OCI-LY3 (cell line): ENCODE results near the gene ACKR3.

ENCODE experiments used
- H2AFZ ChIP-seq: fragments of 200-600, 300-600 bp; shearing (Covaris generic); 2 replicates; pipeline ENCODE4 v1.6.0; 2014; ENCODE audit warnings: antibody characterized with exemption, low read depth, low read length
- H3K27ac ChIP-seq: fragments of 200-600, 300-600 bp; sonication (generic); 2 replicates; pipeline ENCODE4 v1.5.1; 2014; ENCODE audit warnings: mild to moderate bottlenecking, low read length, moderate library complexity, mixed read lengths
- H3K27me3 ChIP-seq: fragments of 200-600, 300-600 bp; sonication (generic); 2 replicates; pipeline ENCODE4 v1.6.1; 2014; ENCODE audit warnings: low read depth, low read length, mixed read lengths
- H3K36me3 ChIP-seq: fragments of 200-600, 300-600 bp; sonication (generic); replicated peaks from 2 replicates; pipeline ENCODE3; 2014; ENCODE audit warnings: low read depth, low read length, mixed read lengths
- H3K4me1 ChIP-seq: fragments of 300-600, 200-600 bp; sonication (generic); 2 replicates; pipeline ENCODE4 v1.6.1; 2014; ENCODE audit warnings: low read length, mixed read lengths
- H3K4me2 ChIP-seq: fragments of 200-600, 300-600 bp; sonication (generic); 2 replicates; pipeline ENCODE4 v1.6.1; 2014; ENCODE audit warnings: low read length, mixed read lengths
- H3K4me3 ChIP-seq: fragments of 300-600, 200-600 bp; sonication (generic); 2 replicates; pipeline ENCODE4 v1.5.1; 2014; ENCODE audit warnings: antibody characterized with exemption, mild to moderate bottlenecking, low read length, moderate library complexity
- H3K79me2 ChIP-seq: fragments of 300-600, 200-600 bp; shearing (Covaris generic); 2 replicates; pipeline ENCODE4 v1.6.1; 2014; ENCODE audit warnings: mild to moderate bottlenecking, low read length, mixed read lengths
- H3K9ac ChIP-seq: fragments of 300-600, 200-600 bp; shearing (Covaris generic); 2 replicates; pipeline ENCODE4 v1.6.0; 2014; ENCODE audit warnings: mild to moderate bottlenecking, low read length, moderate library complexity
- H3K9me3 ChIP-seq: fragments of 200-600, 300-600 bp; shearing (Covaris generic); 2 replicates; pipeline ENCODE4 v1.6.1; 2014; ENCODE audit warnings: low read length, mixed read lengths; ENCODE audit not compliant: insufficient read depth
- H4K20me1 ChIP-seq: fragments of 200-600, 300-600 bp; sonication (generic); 2 replicates; pipeline ENCODE4 v1.6.1; 2016; ENCODE audit warnings: low read length, mixed read lengths; ENCODE audit not compliant: insufficient read depth
- CTCF ChIP-seq: fragments of 200-600, 300-600 bp; sonication (generic); IDR thresholded peaks from 2 replicates; pipeline ENCODE4 v1.5.1; 2014; ENCODE audit warnings: antibody characterized with exemption, low read length, low read depth
- EZH2phosphoT487 ChIP-seq: fragments of 200-600 bp; shearing (Covaris generic); IDR thresholded peaks from 2 replicates; pipeline ENCODE4 v1.6.1; 2018; ENCODE audit warnings: antibody characterized with exemption, mixed run types, low read depth

Gene ACKR3

GRCh38 chr2:236536727-236537398 is 32.8 kb upstream of the ACKR3 start:
- no peak overlapping the region; the same call in 1 of the 2 replicates for H2AFZ ChIP-seq
- H3K9me3 ChIP-seq, result no peaks in the 10 kb centered on the region
- no peak overlapping the region for H3K4me3 ChIP-seq
- no peaks in the 10 kb centered on the region for H3K27me3 ChIP-seq
- H3K9ac ChIP-seq, result no peak overlapping the region
- no peak overlapping the region for H3K27ac ChIP-seq
- H4K20me1 ChIP-seq, result no peaks in the 10 kb centered on the region
- TF ChIP-seq CTCF (no peak), EZH2phosphoT487 (no peak)
- H3K36me3 ChIP-seq, result peaks cover under 1% of the 10 kb centered on the region
- no peaks in the 10 kb centered on the region for H3K79me2 ChIP-seq
- H3K4me1 ChIP-seq, result peaks cover 22% of the 10 kb centered on the region
- peak overlapping the region; percentile 14; the same call in 1 of the 2 replicates for H3K4me2 ChIP-seq

- Histone ChIP-seq H3K79me2 (no peaks in the 10 kb centered on the region), H4K20me1 (no peaks in the 10 kb centered on the region), H3K4me2 (peak overlapping the region; percentile 19), H3K4me3 (no peak overlapping the region), H2AFZ (no peak overlapping the region), H3K9me3 (no peaks in the 10 kb centered on the region), H3K27me3 (no peaks in the 10 kb centered on the region), H3K27ac (no peak overlapping the region), H3K36me3 (peaks cover 3% of the 10 kb centered on the region), H3K4me1 (peaks cover 22% of the 10 kb centered on the region), H3K9ac (no peak overlapping the region)
- TF ChIP-seq CTCF (no peak), EZH2phosphoT487 (no peak)
Observed at GRCh38 chr2:236538242-236538641, 31.4 kb upstream of the ACKR3 start.

GRCh38 chr2:236541008-236541562 is 28.5 kb upstream of the ACKR3 start:
- H3K4me3 ChIP-seq, result no peak overlapping the region
- no peaks in the 10 kb centered on the region for H4K20me1 ChIP-seq
- TF ChIP-seq CTCF, result no peak
- no peak for TF ChIP-seq EZH2phosphoT487
- H3K27me3 ChIP-seq, result no peaks in the 10 kb centered on the region
- peaks cover 41% of the 10 kb centered on the region for H3K4me1 ChIP-seq
- no peak overlapping the region for H3K27ac ChIP-seq
- no peaks in the 10 kb centered on the region for H3K9me3 ChIP-seq
- H2AFZ ChIP-seq, result no peak overlapping the region
- H3K36me3 ChIP-seq, result peaks cover 3% of the 10 kb centered on the region
- no peak overlapping the region for H3K9ac ChIP-seq
- H3K79me2 ChIP-seq, result no peaks in the 10 kb centered on the region
- H3K4me2 ChIP-seq, result no peak overlapping the region

- Histone ChIP-seq H3K27ac (peak overlapping the region; percentile 97; the same call in 1 of the 2 replicates), H3K4me2 (no peak overlapping the region), H4K20me1 (no peaks in the 10 kb centered on the region), H3K9ac (peak overlapping the region; percentile 64; the same call in 1 of the 2 replicates), H3K4me3 (no peak overlapping the region), H3K36me3 (peaks cover 3% of the 10 kb centered on the region), H3K27me3 (no peaks in the 10 kb centered on the region), H3K9me3 (no peaks in the 10 kb centered on the region), H3K79me2 (no peaks in the 10 kb centered on the region), H3K4me1 (peaks cover 47% of the 10 kb centered on the region), H2AFZ (no peak overlapping the region)
- TF ChIP-seq EZH2phosphoT487, result no peak
- TF ChIP-seq CTCF, result no peak
Observed at GRCh38 chr2:236544362-236544761, 25.3 kb upstream of the ACKR3 start.
